GM12875 (cell line): ENCODE results near the gene STPG3.
A peak's percentile ranks its signal among the peaks of the same experiment; 100 is the strongest.

Source experiments
- H3K4me3 ChIP-seq: one replicate; pipeline ENCODE4 v1.5.1; 2011; ENCODE audit warnings: low read depth, low read length, control low read depth
- TF ChIP-seq, protein P1 (sequence below): IDR thresholded peaks from 2 replicates; pipeline ENCODE4 v1.5.1; 2011; ENCODE audit warnings: low read depth, mild to moderate bottlenecking, control low read depth, inconsistent platforms, low read length, moderate library complexity, borderline replicate concordance; ENCODE audit not compliant: insufficient read depth

Gene STPG3

DNA sequence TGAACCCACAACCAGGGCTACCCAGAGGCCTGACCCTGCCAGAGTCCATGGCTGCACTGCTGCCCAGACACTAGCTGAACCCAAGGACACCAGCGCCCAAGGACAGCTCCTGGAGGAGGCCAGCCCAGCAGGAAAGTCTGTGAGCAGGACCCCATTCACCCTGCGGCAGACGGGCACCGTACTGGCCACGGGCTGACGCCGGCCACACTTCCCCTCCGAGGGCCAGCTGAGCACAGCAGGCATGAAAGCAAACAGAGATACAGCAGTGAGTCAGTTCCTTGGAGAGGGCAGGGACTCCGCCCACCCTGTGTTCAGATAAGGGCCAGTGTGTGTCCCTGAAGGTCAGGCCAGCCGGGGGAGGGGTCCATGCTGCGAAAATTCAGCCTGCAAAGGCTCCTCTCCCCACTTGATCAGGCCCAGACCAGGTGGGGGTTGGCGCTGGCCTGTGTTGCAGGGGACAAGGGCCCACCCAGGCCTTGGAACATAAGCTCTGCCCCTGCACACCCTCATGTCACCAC lies 32.3 kb upstream of the STPG3 start:
- H3K4me3 ChIP-seq, result no peak overlapping the region

GRCh38 chr9:137219757-137220316 lies 31.2 kb upstream of the STPG3 start:
- TF ChIP-seq, protein P1, sequence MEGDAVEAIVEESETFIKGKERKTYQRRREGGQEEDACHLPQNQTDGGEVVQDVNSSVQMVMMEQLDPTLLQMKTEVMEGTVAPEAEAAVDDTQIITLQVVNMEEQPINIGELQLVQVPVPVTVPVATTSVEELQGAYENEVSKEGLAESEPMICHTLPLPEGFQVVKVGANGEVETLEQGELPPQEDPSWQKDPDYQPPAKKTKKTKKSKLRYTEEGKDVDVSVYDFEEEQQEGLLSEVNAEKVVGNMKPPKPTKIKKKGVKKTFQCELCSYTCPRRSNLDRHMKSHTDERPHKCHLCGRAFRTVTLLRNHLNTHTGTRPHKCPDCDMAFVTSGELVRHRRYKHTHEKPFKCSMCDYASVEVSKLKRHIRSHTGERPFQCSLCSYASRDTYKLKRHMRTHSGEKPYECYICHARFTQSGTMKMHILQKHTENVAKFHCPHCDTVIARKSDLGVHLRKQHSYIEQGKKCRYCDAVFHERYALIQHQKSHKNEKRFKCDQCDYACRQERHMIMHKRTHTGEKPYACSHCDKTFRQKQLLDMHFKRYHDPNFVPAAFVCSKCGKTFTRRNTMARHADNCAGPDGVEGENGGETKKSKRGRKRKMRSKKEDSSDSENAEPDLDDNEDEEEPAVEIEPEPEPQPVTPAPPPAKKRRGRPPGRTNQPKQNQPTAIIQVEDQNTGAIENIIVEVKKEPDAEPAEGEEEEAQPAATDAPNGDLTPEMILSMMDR, result no peak
- H3K4me3 ChIP-seq, result no peak overlapping the region

More for the DNA sequence above, 32.3 kb upstream of the STPG3 start:
- TF ChIP-seq, protein P1, result no peak

DNA sequence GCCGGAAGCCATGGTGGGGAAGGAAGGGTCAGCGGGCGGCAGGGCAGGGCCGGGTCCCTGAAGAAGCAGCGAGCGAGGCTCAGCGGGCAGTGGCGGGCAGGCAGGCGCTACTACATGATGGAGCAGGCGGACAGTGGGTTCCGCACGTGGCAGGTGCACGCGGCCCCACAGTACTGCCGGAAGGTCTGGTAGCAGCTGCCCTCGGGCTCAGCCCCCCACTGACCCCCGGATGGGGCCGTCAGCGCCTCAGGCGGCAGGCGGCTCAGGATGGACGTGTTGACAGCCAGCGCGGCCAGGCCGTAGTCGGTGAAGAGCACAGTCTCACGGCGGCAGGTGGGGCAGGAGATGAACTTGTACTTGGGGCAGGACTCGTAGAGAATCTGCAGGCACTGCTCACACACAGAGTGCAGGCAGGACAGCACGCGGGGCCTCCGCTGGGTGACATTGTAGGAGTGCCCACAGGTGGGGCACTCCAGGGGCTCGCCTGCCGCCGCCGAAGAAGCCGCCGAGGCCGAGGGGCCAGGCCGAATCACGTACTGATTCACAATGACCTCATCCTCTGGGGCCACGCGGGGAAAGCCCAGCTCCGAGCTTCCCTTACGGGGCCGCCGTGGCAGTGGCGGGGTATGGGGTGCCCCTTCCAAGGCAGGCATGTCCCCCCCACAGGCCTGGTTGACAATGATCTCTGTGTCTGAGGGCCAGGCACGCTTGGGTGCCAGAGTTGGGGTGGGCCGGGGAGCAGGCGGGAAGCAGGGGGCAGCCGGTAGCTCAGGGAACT lies 30.6 kb upstream of the STPG3 start:
- H3K4me3 ChIP-seq, result no peak overlapping the region
- TF ChIP-seq, protein P1, result no peak

DNA sequence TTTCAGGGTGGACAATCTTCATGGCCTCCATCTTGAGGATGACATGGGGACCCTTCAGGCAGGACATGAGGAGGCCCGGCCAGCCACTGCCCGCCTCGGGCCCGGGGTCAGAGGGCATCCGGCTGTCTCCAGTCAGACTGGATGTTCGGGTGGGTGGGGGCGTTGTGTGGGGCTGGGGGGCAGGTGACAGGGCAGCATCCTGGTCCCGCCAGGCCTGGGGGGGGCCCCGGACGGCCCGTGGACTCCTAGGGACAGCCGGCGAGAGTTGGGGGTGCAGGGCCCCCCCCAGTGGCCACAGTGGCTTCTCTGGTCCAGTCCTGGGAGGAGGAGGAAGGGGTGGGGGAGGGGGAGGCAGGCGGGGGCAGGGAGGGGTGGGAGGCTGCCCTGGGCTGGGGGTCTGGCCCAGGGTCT lies 30.0 kb upstream of the STPG3 start:
- H3K4me3 ChIP-seq, result no peak overlapping the region
- TF ChIP-seq, protein P1, result no peak

- H3K4me3 ChIP-seq, result peak overlapping the region; percentile 38
- TF ChIP-seq, protein P1, result no peak
Observed at GRCh38 chr9:137221506-137222111, 29.5 kb upstream of the STPG3 start.

DNA sequence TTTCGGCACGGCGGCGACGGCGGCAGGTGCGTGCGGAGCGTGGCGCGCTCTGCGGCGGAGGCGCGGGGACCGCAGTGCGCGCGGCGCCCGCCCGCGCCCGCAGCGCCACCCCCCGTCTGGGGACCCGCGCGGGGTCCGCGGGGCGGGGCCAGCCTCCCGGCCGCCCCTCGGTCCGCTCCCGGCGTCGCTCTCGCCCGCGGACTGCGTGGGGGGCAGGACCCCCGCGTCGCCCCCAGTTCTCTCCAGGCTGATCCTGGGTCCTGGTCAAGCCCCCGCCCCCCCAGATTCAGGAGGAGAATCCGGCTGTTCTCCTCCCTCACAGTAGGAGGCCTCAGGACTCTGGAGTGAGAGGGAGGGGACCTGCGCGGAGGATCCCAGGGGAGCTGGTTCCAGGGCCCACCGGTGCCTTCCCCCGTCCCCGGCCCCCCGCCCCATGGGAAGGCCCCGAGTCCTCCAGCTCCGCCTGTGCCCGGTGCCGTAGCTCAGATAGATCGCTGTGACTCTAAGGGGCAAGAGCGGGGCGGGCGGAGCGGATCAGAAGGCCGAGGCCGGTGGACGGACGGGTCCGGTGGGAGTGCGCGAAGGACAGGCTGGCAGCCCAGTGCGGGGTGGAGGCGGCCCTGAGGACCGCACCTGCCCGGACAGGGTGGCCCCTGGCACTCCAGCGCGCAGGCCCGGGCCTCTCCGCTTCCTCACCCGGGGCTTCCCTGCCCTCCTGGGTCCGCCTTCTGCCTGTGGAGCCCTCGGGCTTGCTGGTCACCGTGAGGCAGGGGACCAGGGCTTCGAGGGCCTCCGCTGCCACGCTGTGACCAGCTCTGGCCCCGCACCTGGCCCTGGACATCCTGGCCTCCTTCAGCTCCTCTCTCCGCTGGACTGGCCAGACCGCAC lies 28.7 kb upstream of the STPG3 start, which contains the start of gene RNF208:
RNF208 (minus strand) TSS at position 51 of the 888 bp plus-strand sequence. CDS start 1,028 bp downstream, outside the sequence.
- H3K4me3 ChIP-seq, result peak within 1 kb of the TSS; percentile 40

More for the DNA sequence above, 28.7 kb upstream of the STPG3 start, which contains the start of gene RNF208:
- TF ChIP-seq, protein P1, result no peak
